Osteoblast (primary cell): ENCODE results near the gene CDK18. TPM values are rescaled to one million over a fixed set of nuclear protein-coding genes. Genes with fewer than 3 reads are reported as not detected.

ENCODE experiments used
- DNase-seq: peaks from one replicate; pipeline ENCODE4 v3.0.0; 2011; ENCODE audit warnings: low spot score, mixed read lengths; ENCODE audit not compliant: insufficient read length; ENCODE audit errors: missing footprints
- H2AFZ ChIP-seq: 2 replicates; pipeline ENCODE4 v1.6.0; 2011; ENCODE audit warnings: mild to moderate bottlenecking, low read length
- H3K27ac ChIP-seq: 2 replicates; pipeline ENCODE4 v1.5.1; 2011; ENCODE audit warnings: mild to moderate bottlenecking, low read depth, low read length, moderate library complexity
- H3K27me3 ChIP-seq: 2 replicates; pipeline ENCODE4 v1.6.0; 2012; ENCODE audit warnings: mild to moderate bottlenecking, control low read depth, inconsistent platforms, low read length, moderate library complexity; ENCODE audit not compliant: insufficient read depth
- H3K36me3 ChIP-seq: 2 replicates; pipeline ENCODE4 v1.5.1; 2011; ENCODE audit warnings: mild to moderate bottlenecking, low read length, control low read depth, moderate library complexity; ENCODE audit not compliant: insufficient read depth
- H3K4me1 ChIP-seq: 2 replicates; pipeline ENCODE4 v1.5.1; 2011; ENCODE audit warnings: mild to moderate bottlenecking, low read length, control low read depth, moderate library complexity; ENCODE audit not compliant: insufficient read depth
- H3K4me2 ChIP-seq: 2 replicates; pipeline ENCODE4 v1.6.0; 2011; ENCODE audit warnings: mild to moderate bottlenecking, low read length; ENCODE audit not compliant: insufficient read depth
- H3K4me3 ChIP-seq: fragments of 200-600 bp; sonication (generic); 3 replicates; pipeline ENCODE4 v1.5.1; 2012; ENCODE audit warnings: mild to moderate bottlenecking, low read length, inconsistent platforms; ENCODE audit not compliant: insufficient read depth
- H3K79me2 ChIP-seq: 2 replicates; pipeline ENCODE4 v1.6.0; 2012; ENCODE audit warnings: mild to moderate bottlenecking, low read length, control low read depth, inconsistent platforms; ENCODE audit not compliant: insufficient read depth
- H3K9me3 ChIP-seq: 2 replicates; pipeline ENCODE4 v1.5.1; 2011; ENCODE audit warnings: low read depth, low read length, control low read depth
- H4K20me1 ChIP-seq: 2 replicates; pipeline ENCODE4 v1.6.0; 2012; ENCODE audit warnings: mild to moderate bottlenecking, low read length, control low read depth; ENCODE audit not compliant: insufficient read depth
- total RNA-seq: library from RNA; depleted of rRNA; stranded (reverse); fragments of >200 nt; gene quantifications from 2 replicates; pipeline ENCODE4 v1.2.3, GENCODE V29; 2012
- TF ChIP-seq, protein P1 (sequence below): IDR thresholded peaks from 2 replicates; pipeline ENCODE4 v1.5.1; 2011; ENCODE audit warnings: mild to moderate bottlenecking, low read depth, low read length, moderate library complexity; ENCODE audit errors: extremely low read depth

The CDK18 gene
- total RNA-seq, 1 donor, result 0.72 TPM

- H4K20me1 ChIP-seq, result peaks cover 10% of the 10 kb centered on the region
- no peak overlapping the region for H3K4me2 ChIP-seq
- H3K27ac ChIP-seq, result no peak overlapping the region
- H3K9me3 ChIP-seq, result no peaks in the 10 kb centered on the region
- TF ChIP-seq, protein P1, sequence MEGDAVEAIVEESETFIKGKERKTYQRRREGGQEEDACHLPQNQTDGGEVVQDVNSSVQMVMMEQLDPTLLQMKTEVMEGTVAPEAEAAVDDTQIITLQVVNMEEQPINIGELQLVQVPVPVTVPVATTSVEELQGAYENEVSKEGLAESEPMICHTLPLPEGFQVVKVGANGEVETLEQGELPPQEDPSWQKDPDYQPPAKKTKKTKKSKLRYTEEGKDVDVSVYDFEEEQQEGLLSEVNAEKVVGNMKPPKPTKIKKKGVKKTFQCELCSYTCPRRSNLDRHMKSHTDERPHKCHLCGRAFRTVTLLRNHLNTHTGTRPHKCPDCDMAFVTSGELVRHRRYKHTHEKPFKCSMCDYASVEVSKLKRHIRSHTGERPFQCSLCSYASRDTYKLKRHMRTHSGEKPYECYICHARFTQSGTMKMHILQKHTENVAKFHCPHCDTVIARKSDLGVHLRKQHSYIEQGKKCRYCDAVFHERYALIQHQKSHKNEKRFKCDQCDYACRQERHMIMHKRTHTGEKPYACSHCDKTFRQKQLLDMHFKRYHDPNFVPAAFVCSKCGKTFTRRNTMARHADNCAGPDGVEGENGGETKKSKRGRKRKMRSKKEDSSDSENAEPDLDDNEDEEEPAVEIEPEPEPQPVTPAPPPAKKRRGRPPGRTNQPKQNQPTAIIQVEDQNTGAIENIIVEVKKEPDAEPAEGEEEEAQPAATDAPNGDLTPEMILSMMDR, result no peak
- H2AFZ ChIP-seq, result no peak overlapping the region
- H3K4me3 ChIP-seq, result no peak overlapping the region
- no peak for DNase-seq
- H3K36me3 ChIP-seq, result no peaks in the 10 kb centered on the region
- no peaks in the 10 kb centered on the region for H3K79me2 ChIP-seq
- H3K27me3 ChIP-seq, result peaks cover 30% of the 10 kb centered on the region
- H3K4me1 ChIP-seq, result peaks cover 12% of the 10 kb centered on the region
Observed at GRCh38 chr1:205492201-205492667, 12.2 kb upstream of the CDK18 start.

GRCh38 chr1:205492774-205493173 is 11.7 kb upstream of the CDK18 start:
- H3K79me2 ChIP-seq, result no peaks in the 10 kb centered on the region
- no peak overlapping the region for H2AFZ ChIP-seq
- no peak overlapping the region for H3K27ac ChIP-seq
- peak overlapping the region; percentile 31 for H3K4me2 ChIP-seq
- H3K27me3 ChIP-seq, result peaks cover 30% of the 10 kb centered on the region
- TF ChIP-seq, protein P1, result no peak
- peaks cover 12% of the 10 kb centered on the region for H3K4me1 ChIP-seq
- H3K36me3 ChIP-seq, result no peaks in the 10 kb centered on the region
- no peaks in the 10 kb centered on the region for H3K9me3 ChIP-seq
- DNase-seq, result no peak
- no peak overlapping the region for H3K4me3 ChIP-seq
- H4K20me1 ChIP-seq, result peaks cover 10% of the 10 kb centered on the region

DNA sequence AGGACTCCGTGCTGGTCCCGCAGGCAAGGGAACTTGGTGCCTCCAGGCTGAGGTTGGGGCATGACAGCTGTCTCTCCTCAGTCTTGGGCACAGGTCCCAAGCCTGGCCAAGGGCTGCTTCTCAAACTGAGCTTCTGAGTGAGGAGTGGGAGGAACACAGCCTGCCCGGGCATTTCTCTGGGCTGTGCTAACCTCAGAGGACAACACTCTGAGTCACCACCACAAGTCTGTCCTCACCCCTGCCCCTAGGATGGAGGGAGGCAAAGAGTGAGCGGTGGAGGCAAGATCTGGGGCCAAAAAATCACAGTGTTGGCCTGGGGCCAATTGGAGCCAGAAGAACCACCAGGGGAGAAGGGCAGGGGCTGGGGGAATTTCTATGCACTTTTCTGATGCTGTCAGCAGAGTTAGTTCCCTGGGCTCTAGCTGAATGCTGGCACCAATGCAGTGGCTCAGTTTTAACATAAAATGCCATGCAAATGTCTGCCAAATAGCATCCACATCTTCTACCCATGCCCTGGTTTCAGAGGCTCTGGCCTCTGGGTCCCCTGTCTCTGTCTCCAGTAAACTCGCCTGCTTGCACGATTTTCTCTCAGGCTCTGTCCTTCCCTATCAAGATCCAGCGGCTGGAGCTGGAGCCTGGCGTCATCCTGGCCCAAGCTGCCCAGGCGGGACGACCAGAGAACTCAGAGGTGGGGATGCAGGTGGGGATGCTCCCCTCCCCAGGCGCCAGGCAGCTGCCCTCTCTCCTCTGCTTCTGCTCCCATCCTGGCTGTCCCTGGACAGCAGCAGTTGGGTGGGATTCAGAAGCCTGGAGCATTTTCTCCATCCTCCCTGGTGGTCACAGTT is 11.0 kb upstream of the CDK18 start:
- DNase-seq, result peak; percentile 97

GRCh38 chr1:205494115-205494514 is 10.4 kb upstream of the CDK18 start:
- Histone ChIP-seq H3K4me3 (no peak overlapping the region), H3K9me3 (no peaks in the 10 kb centered on the region), H3K79me2 (no peaks in the 10 kb centered on the region), H3K27ac (no peak overlapping the region), H3K4me2 (no peak overlapping the region), H3K27me3 (peaks cover 25% of the 10 kb centered on the region), H2AFZ (no peak overlapping the region), H3K36me3 (no peaks in the 10 kb centered on the region), H3K4me1 (peaks cover 12% of the 10 kb centered on the region), H4K20me1 (peaks cover 10% of the 10 kb centered on the region)
- TF ChIP-seq, protein P1, result no peak
- DNase-seq, result no peak

More for the DNA sequence above, 11.0 kb upstream of the CDK18 start:
- Histone ChIP-seq H3K36me3 (no peaks in the 10 kb centered on the region), H2AFZ (no peak overlapping the region), H3K27me3 (peaks cover 29% of the 10 kb centered on the region), H3K4me2 (peak overlapping the region; percentile 31), H3K27ac (no peak overlapping the region), H3K4me1 (peaks cover 12% of the 10 kb centered on the region), H4K20me1 (peaks cover 10% of the 10 kb centered on the region), H3K79me2 (no peaks in the 10 kb centered on the region), H3K9me3 (no peaks in the 10 kb centered on the region), H3K4me3 (no peak overlapping the region)
- TF ChIP-seq, protein P1, result no peak
